AML-193 (cell line): ENCODE data around the gene SLC24A1.

ENCODE experiments used
- DNase-seq, 2 experiments: peaks; one replicate each; lab custom pipeline; 2025; lab: John Stamatoyannopoulos, UW

Gene SLC24A1

DNA sequence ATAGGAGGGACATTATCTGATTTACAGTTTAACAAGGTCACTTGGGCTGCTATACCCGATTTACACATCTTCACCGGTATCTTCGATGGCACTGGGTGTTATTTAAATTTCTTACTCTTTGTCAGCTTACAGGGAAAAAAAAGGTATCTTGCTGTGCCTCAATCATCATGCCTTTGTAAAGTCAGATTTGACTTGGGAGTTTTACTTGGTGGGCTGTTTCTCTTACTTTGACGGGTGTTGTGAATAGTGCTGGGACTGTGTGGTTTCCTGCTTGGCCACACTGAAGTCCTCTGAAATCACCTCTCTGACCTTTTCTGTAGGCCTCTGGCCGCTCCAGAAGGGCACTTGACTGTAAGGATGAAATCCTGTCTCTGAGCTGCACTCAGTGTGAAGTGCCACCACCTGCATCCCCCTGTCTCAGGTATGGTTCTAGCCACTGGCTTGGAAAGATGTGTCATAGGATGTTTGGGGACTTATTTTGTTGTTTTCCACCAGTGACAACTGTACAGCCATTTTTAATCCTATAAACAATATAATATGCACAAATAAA, 3.1 kb upstream of the SLC24A1 start:
- DNase-seq: no peak

GRCh38 chr15:65619626-65620290, 2.0 kb upstream of the SLC24A1 start:
- DNase-seq: no peak

- DNase-seq: no peak
These were observed 905 bp upstream of the SLC24A1 start for GRCh38 chr15:65620833-65621232.

- no peak for DNase-seq
These were observed 1.4 kb downstream of the SLC24A1 start for GRCh38 chr15:65623103-65623502.

DNA sequence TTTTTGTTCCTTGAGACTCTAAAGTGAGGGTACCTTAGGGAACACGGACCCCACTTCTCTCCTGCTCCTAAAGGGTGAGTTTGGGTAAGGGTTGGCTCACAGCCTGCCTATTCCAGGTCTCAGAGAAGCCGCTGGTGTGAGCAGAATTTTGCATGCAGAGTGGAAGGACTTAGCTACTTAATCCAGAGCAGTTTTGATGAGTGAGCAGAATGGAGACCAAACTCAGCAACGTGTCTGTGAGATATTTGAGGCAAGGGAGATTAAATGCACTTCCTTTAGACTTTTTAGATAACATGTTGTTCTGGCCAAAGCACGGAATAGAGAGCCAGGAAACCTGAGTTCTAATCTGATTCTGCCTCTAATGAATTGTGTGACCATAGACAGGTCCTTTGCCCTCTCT, 5.1 kb downstream of the SLC24A1 start:
- no peak for DNase-seq

DNA sequence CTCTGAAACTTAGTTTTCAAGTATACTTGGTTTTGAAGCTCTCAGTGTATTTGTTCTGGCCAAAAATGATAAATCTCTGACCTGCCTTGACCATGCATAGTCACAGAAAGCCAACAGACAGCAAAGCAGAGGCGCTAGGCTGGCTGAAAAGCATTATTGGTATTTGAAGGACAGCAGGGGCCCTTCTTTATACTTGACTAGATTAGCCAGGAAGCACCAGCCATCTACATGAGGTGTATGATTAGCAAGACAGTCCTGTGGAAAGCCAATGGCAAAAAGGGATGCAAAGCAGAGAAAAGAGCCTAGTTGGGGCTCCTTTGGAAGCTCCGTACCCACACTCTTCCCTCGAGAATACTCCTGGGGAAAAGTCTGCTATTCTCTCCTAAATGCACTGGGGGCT, 7.8 kb downstream of the SLC24A1 start:
- no peak for DNase-seq

DNA sequence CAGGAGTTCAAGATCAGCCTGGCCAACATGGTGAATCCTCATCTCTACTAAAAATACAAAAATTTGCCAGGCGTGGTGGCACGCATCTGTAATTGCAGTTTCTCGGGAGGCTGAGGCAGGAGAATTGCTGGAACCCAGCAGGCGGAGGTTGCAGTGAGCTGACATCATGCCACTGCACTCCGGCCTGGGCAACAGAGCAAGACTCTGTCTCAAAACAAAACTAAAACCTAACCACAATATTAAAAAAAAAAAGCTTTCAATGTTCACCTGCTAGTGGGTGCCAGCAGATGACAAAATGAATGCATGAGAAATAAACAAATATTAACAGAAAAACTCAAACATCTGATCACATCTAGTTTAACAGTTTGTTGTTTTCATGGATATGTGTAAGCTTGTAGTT, 9.0 kb downstream of the SLC24A1 start:
- no peak for DNase-seq

DNA sequence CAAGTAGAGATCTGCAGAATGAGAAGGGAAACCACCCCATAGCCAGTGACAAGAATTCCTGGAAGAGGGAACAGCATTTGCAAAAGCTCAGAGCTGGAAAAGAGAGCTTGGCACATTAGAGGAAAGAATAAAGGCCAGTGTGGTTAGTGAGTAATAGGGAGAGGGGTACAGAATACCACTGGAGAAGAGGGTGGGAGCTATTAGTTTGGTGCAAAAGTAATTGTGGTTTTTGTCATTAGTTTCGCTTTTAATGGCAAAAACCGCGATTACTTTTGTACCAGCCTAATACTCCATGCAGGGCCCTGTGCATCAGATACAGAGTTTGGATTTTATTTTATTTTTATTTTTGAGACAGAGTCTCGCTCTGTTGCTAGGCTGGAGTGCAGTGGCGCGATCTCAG, 9.8 kb downstream of the SLC24A1 start:
- DNase-seq: no peak

- no peak for DNase-seq
These were observed 11.1 kb downstream of the SLC24A1 start for GRCh38 chr15:65632780-65633375.

GRCh38 chr15:65633752-65634151, 12.0 kb downstream of the SLC24A1 start:
- DNase-seq: no peak

DNA sequence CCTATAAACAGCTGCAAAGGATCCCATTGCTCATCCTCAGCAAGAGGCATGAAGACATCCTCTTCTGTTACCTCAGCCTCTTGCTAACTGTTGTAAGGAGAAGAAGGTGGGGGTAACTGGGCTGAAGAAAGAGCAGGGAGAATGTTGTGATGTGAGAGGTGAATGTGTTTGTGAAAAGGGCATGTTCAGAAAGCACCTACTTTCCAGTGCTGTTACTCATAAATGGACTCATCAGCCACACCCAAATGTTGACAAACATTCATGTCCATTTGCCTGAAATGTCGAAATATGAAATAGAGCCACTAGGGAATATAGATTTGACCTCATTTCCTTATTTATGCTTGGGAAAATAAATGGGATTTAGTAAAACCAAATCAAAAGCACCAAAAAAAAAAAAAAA, 12.6 kb downstream of the SLC24A1 start:
- DNase-seq: no peak

GRCh38 chr15:65638109-65638508, 16.4 kb downstream of the SLC24A1 start:
- DNase-seq: no peak

GRCh38 chr15:65638681-65639089, 16.9 kb downstream of the SLC24A1 start:
- peak; percentile 62 to 80 for DNase-seq

DNA sequence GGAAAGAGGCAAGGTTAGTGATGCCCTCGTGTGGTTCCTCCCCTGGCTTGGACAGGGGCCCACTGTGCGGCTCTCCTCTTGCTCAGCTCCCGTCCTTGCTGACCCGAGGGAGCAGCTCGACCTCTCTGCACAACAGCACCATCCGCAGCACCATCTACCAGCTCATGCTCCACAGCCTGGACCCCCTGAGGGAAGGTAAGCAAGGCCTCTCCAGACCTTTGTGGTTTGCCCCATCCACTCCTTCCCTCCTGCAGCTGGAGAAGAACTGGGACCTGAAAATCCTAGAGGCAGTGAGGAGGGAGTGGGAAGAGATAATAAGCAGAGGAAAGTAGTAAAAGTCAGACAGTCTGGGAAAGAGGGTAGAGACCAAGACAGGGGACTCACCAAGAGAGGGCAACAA, 17.8 kb downstream of the SLC24A1 start:
- no peak for DNase-seq

- no peak for DNase-seq
These were observed 20.2 kb downstream of the SLC24A1 start for GRCh38 chr15:65641768-65642475.

DNA sequence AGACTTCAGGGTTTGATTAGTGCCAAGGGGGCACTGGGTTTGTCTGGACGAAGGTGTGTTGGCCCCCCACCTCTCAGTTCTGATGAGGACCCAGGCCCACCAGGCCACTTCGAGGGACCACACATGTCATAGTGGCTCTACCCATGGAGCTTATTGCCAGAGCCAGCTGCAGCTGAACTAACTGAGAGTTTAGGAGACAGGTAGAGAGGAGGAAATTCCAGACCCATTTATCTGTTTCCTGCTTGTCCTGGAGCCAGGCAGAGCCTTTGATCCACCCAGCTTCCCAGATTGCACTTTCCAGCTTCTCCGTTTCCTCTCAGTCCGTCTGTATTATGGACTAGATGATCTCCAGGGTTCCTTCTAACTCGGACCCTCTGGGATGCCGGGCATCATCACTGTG, 20.9 kb downstream of the SLC24A1 start:
- DNase-seq: no peak

GRCh38 chr15:65644282-65644681, 22.5 kb downstream of the SLC24A1 start:
- DNase-seq: no peak

GRCh38 chr15:65645392-65645791, 23.7 kb downstream of the SLC24A1 start:
- no peak for DNase-seq

- DNase-seq: no peak
These were observed 24.7 kb downstream of the SLC24A1 start for GRCh38 chr15:65646486-65646885.

- DNase-seq: no peak
These were observed 28.7 kb downstream of the SLC24A1 start for GRCh38 chr15:65650312-65651041.

- no peak for DNase-seq
These were observed 29.2 kb downstream of the SLC24A1 start for GRCh38 chr15:65651042-65651322.

DNA sequence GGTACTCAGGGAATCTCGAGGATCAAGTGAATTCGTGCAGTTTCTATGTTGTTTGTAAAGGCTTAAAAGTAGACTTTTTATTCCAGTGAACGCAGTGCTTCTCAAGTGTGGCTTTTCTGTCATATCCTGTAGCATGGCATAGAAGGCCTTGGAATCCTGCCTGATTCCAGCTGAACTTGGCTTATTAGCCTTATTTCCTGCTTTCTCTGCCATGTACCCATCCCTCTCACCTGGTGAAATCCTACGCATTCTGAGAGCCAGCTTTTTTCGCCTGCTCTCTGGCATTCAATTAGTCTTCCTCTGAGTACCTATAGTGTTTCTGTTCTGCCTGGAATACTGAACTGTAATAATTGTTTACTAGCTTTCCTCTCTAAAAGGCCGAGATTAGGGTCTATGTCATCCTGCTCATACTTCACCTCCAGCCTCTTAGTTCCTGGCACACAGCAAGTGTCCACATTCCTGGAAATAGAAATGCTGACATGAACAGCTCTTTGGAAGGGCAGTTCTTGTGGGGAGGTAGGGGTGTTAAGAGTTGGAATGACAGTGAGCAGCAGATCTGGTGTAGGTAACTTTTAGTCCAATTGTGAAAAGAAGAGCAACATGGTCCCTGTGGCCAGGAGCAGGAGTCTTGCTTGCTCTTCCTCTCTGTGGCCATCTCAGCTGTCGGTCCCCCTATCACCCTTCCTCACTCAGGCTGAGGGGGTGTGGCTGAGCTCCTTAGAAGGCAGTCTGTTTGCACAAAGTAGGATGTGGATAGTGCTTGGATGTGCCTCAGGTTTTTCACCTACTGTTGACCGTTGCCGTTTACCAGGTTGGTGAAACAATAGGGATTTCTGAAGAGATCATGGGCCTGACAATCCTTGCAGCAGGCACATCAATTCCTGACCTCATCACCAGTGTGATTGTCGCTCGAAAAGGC, 30.4 kb downstream of the SLC24A1 start:
- DNase-seq: no peak
